Suprapubic skin (tissue), 4 donors: ENCODE data around the gene CTNND1. TPM values are rescaled to one million over a fixed set of nuclear protein-coding genes. Genes with fewer than 3 reads are reported as not detected.

Experiments used
- DNase-seq, 2 donors: peaks; one replicate each; pipeline ENCODE4 v3.0.0-alpha.2; 2019; ENCODE audit warnings: low spot score in 2 of 2
- H3K27ac ChIP-seq: fragments of 200-600 bp; sonication (generic); one replicate; pipeline ENCODE4 v1.5.1; 2019
- H3K27me3 ChIP-seq: fragments of 200-600 bp; sonication (generic); one replicate; pipeline ENCODE4 v1.5.1; 2019
- H3K36me3 ChIP-seq: fragments of 200-600 bp; sonication (generic); one replicate; pipeline ENCODE4 v1.5.1; 2019
- H3K4me1 ChIP-seq: fragments of 200-600 bp; sonication (generic); one replicate; pipeline ENCODE4 v1.5.1; 2019
- H3K4me3 ChIP-seq: fragments of 200-600 bp; sonication (generic); one replicate; pipeline ENCODE4 v1.5.1; 2019; ENCODE audit warnings: mild to moderate bottlenecking
- H3K9me3 ChIP-seq: fragments of 200-600 bp; sonication (generic); one replicate; pipeline ENCODE4 v1.5.1; 2019
- EP300 ChIP-seq: sonication (generic); formaldehyde crosslinking; IDR thresholded peaks from one replicate; pipeline ENCODE4 v1.6.1; 2017; ENCODE audit warnings: antibody characterized with exemption
- POLR2A ChIP-seq, 2 donors: fragments of 450-650 bp; IDR thresholded peaks; one replicate each; pipeline ENCODE4 v1.6.1; 2017; ENCODE audit warnings: antibody characterized with exemption in 2 of 2, mild to moderate bottlenecking in 2 of 2, moderate library complexity in 2 of 2
- POLR2AphosphoS5 ChIP-seq, 3 donors: sonication (generic); formaldehyde crosslinking; IDR thresholded peaks; one replicate each; pipeline ENCODE4 v1.6.1; 2017; ENCODE audit warnings: antibody characterized with exemption in 3 of 3
- WGBS: methylation state at CpG from one replicate; pipeline ENCODE4 v1.1.5; 2018; 5-methylcytosine and 5-hydroxymethylcytosine counted together
- total RNA-seq, 4 donors: library from RNA; depleted of rRNA; stranded (reverse); fragments of >200 nt; gene quantifications; one replicate each; pipeline ENCODE4 v1.1.0, GENCODE V29; 2016
- TF ChIP-seq, protein P1 (sequence below), 2 donors: fragments of 200-600 bp in 1 of 2; fragments of 450-650 bp in 1 of 2; sonication (generic) in 1 of 2; IDR thresholded peaks; one replicate each; pipeline ENCODE4 v1.5.1; 2016 to 2019; ENCODE audit warnings: antibody characterized with exemption in 2 of 2, mild to moderate bottlenecking in 1 of 2, moderate library complexity in 1 of 2

The CTNND1 gene
- total RNA-seq, 4 donors from 2014 or later: 216 to 336 (median 223) TPM

DNA sequence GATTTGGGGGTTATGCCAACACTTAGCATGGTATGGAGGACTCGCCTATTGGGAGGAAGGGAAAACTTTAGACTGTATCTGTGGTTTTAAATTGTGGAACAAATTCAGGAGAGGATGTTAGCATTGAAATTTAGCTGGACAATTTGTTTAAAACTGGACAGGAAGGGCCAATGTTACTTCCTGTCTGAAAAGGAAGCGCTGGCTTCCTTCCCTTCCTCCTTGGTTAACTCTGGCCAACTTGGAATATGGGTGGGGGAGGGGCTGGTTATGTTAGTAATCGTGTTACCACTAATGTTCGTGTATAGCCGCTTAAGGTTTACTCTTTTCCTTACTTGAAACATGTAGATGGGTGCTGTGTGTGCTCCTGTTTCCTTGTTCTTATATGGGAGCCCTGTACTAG lies 13.9 kb downstream of the CTNND1 start:
- Histone ChIP-seq H3K27me3 (no peaks in the 10 kb centered on the region), H3K4me3 (no peak overlapping the region), H3K36me3 (no peaks in the 10 kb centered on the region), H3K27ac (peak overlapping the region; percentile 84), H3K4me1 (peaks cover 91% of the 10 kb centered on the region), H3K9me3 (no peaks in the 10 kb centered on the region)
- no peak for TF ChIP-seq POLR2A (IDR thresholded peaks at IDR 0.05)
- TF ChIP-seq EP300: no peak
- TF ChIP-seq, protein P1, sequence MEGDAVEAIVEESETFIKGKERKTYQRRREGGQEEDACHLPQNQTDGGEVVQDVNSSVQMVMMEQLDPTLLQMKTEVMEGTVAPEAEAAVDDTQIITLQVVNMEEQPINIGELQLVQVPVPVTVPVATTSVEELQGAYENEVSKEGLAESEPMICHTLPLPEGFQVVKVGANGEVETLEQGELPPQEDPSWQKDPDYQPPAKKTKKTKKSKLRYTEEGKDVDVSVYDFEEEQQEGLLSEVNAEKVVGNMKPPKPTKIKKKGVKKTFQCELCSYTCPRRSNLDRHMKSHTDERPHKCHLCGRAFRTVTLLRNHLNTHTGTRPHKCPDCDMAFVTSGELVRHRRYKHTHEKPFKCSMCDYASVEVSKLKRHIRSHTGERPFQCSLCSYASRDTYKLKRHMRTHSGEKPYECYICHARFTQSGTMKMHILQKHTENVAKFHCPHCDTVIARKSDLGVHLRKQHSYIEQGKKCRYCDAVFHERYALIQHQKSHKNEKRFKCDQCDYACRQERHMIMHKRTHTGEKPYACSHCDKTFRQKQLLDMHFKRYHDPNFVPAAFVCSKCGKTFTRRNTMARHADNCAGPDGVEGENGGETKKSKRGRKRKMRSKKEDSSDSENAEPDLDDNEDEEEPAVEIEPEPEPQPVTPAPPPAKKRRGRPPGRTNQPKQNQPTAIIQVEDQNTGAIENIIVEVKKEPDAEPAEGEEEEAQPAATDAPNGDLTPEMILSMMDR (IDR thresholded peaks at IDR 0.05): no peak
- TF ChIP-seq POLR2AphosphoS5 (IDR thresholded peaks at IDR 0.05): no peak
- WGBS: 55% methylated on average over 5 of the region's 5 CpGs
- DNase-seq: no peak

DNA sequence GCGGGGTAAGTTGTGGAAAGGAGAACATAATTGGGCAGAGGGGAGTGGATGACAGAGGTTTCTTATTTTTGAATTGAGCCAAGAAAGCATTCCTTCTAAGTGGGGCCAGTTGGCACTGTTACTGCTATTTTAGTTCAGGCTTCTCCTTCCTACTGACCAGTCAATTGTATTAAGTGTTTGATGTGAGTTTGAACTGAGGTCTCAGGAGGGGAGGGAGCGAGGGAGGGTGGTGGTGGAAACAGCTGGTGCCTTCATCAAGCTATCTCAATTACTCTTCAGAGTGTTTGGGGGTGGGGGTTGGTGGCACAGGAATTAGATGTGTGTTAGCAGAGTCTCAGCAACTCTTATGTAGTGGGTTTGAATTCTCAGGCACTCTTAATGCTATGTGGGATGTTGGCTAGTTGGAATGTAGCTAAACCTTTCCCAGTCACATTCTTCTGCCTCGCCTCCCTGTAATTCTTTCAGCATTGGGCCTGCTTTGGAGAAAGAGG lies 14.5 kb downstream of the CTNND1 start:
- 50% methylated on average over 3 of the region's 3 CpGs for WGBS
- H3K36me3 ChIP-seq: no peaks in the 10 kb centered on the region
- TF ChIP-seq POLR2A (IDR thresholded peaks at IDR 0.05) (no peak), POLR2AphosphoS5 (IDR thresholded peaks at IDR 0.05) (no peak), EP300 (no peak)
- TF ChIP-seq, protein P1 (IDR thresholded peaks at IDR 0.05): no peak
- no peaks in the 10 kb centered on the region for H3K9me3 ChIP-seq
- H3K4me1 ChIP-seq: peaks cover 91% of the 10 kb centered on the region
- no peaks in the 10 kb centered on the region for H3K27me3 ChIP-seq
- peak overlapping the region; percentile 84 for H3K27ac ChIP-seq
- DNase-seq: no peak
- no peak overlapping the region for H3K4me3 ChIP-seq

DNA sequence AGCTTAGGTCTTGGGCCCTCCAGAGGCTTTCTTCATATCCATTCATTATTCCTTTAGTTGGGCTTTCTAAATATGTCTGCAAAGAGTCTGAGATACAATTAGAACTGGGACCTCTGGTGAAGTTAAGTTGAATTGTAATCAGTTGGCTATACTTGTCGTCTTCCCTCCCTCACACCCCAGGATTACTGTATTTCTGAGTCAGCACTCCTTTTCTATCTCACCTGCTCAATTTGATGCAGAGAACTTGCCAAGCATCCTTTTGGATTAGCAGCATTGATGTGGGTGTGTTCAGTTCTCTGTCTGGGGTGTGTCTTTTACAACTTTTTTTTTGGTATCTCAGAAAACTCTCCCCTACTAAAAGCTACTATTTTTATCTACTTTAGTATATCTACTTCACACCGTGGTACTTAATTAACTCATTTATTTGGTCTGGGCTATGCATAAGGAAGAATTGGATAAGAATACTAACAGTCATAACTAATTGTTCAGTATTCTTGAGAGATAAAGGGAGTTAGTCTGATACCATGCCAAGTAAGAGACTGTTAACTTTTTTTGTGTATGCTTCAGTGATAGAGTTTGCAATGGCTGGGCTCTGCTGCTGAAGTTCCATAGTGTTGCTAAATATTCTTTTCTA lies 15.1 kb downstream of the CTNND1 start:
- Histone ChIP-seq H3K4me1 (peaks cover 94% of the 10 kb centered on the region), H3K4me3 (no peak overlapping the region), H3K36me3 (no peaks in the 10 kb centered on the region), H3K27me3 (no peaks in the 10 kb centered on the region), H3K27ac (peak overlapping the region; percentile 84), H3K9me3 (no peaks in the 10 kb centered on the region)
- DNase-seq: no peak
- 15% methylated on average over 2 of the region's 2 CpGs for WGBS
- TF ChIP-seq, protein P1 (IDR thresholded peaks at IDR 0.05): no peak
- TF ChIP-seq POLR2A (IDR thresholded peaks at IDR 0.05): no peak
- no peak for TF ChIP-seq POLR2AphosphoS5 (IDR thresholded peaks at IDR 0.05)
- TF ChIP-seq EP300: no peak

DNA sequence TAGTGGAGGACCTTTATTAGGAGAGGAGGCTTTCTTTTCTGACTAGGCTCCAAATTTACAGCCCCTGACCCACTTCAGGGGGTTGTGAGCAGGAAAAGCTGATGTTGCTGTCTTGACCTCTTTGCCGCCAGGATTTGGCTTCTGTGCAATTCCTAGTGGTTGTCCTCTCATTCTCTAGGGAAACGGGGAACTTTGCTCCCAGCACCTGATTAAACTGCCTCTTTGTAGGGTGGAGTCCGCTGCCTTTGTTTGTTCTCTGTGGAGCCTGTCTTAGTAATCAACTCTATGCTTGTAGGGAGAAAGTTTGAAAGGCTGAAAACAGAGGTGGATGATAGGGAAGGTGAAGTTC lies 16.3 kb downstream of the CTNND1 start:
- no peak for DNase-seq
- Histone ChIP-seq H3K27me3 (no peaks in the 10 kb centered on the region), H3K4me1 (peaks cover 97% of the 10 kb centered on the region), H3K9me3 (no peaks in the 10 kb centered on the region), H3K36me3 (no peaks in the 10 kb centered on the region), H3K27ac (peak overlapping the region; percentile 84), H3K4me3 (peak overlapping the region; percentile 5)
- WGBS: 25% methylated on average over 3 of the region's 3 CpGs
- no peak for TF ChIP-seq POLR2A (IDR thresholded peaks at IDR 0.05)
- TF ChIP-seq, protein P1 (IDR thresholded peaks at IDR 0.05): no peak
- TF ChIP-seq POLR2AphosphoS5 (IDR thresholded peaks at IDR 0.05): no peak
- TF ChIP-seq EP300: no peak

DNA sequence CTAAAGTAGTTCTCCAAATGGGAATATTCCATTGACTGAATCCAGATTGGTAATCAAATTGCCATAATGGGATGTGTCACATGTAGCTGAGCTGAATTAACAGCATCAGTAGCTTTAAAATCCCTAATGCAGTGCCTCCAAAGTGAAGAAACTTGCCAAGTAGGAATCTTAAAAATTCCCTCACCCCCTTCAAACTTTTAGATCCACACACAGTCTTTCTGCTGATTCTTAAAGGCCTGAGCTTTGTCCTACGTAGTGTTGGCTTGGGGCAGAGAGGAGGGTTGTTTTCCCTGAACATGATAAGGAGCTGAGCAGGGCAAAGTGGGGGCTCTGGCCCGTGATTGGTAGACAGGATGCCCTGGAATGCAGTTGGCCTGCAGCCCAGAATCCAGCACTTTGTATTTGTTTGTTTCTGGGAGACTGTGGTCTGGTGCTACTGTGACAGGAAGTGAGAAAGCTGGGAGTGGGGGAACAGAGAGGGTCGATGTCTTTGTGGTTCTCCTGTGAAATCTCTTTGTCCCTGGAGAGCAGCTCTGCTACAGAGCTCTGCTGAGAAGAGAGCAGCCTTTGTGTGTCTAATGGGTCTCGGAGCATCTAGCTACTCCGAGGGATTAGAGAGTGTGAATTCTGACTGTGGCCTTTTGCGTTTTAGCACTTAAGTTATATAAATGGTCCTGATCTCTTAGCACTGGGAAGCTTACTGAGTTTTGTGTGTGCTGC lies 16.9 kb downstream of the CTNND1 start:
- 9% methylated on average over 6 of the region's 6 CpGs for WGBS
- Histone ChIP-seq H3K27me3 (no peaks in the 10 kb centered on the region), H3K27ac (peak overlapping the region; percentile 84), H3K4me1 (peaks cover 95% of the 10 kb centered on the region), H3K9me3 (no peaks in the 10 kb centered on the region), H3K36me3 (no peaks in the 10 kb centered on the region), H3K4me3 (peak overlapping the region; percentile 5)
- DNase-seq: peak; percentile 90 to 95
- TF ChIP-seq POLR2AphosphoS5 (IDR thresholded peaks at IDR 0.05): peak in 1 of 3 donors; percentile 47
- no peak for TF ChIP-seq POLR2A (IDR thresholded peaks at IDR 0.05)
